A549 (cell line): ENCODE results near the gene NEGR1.

ENCODE experiments used
- CHD2 ChIP-seq: fragments of 150-350 bp; IDR thresholded peaks from 2 replicates; pipeline ENCODE4 v1.6.1; 2014; ENCODE audit warnings: low read length; ENCODE audit not compliant: partially characterized antibody
- CHD4 ChIP-seq: fragments of 200-600 bp; sonication (generic); IDR thresholded peaks from 2 replicates; pipeline ENCODE4 v1.6.1; 2016; ENCODE audit warnings: antibody characterized with exemption, mild to moderate bottlenecking, borderline replicate concordance
- NPAS2 ChIP-seq: fragments of 250-450 bp; sonication (Bioruptor Pico); IDR thresholded peaks from 2 replicates; pipeline ENCODE4 v1.8.0; 2022; ENCODE audit warnings: mild to moderate bottlenecking, moderate library complexity, borderline replicate concordance
- RAD21 ChIP-seq, 2 experiments: fragments of >200 bp in 1 of 2; sonication (Bioruptor Twin) in 1 of 2; formaldehyde crosslinking in 1 of 2; IDR thresholded peaks in 1 of 2; conservative IDR thresholded peaks in 1 of 2; 2 replicates in 1 of 2; 3 replicates in 1 of 2; pipeline ENCODE4 v1.6.1; 2012 to 2018; ENCODE audit warnings: inconsistent platforms in 1 of 2
- TF ChIP-seq, protein P1 (sequence below): fragments of >200 bp; sonication (Bioruptor Twin); formaldehyde crosslinking; IDR thresholded peaks from 3 replicates; pipeline ENCODE4 v1.5.1; 2016
- TF ChIP-seq, protein P2 (sequence below): IDR thresholded peaks from 2 replicates; pipeline ENCODE4 v1.6.1; 2012
- TF ChIP-seq, protein P3 (sequence below): IDR thresholded peaks from 2 replicates; pipeline ENCODE4 v1.6.1; 2012; ENCODE audit warnings: low read depth, borderline replicate concordance
- TF ChIP-seq, protein P4 (sequence below): fragments of 200-600 bp; sonication (generic); IDR thresholded peaks from 2 replicates; pipeline ENCODE4 v1.6.1; 2016; ENCODE audit warnings: antibody characterized with exemption, mild to moderate bottlenecking, moderate library complexity
- TF ChIP-seq, protein P5 (sequence below): fragments of >200 bp; sonication (Bioruptor Twin); formaldehyde crosslinking; IDR thresholded peaks from 2 replicates; pipeline ENCODE4 v1.6.1; 2016

DNA sequence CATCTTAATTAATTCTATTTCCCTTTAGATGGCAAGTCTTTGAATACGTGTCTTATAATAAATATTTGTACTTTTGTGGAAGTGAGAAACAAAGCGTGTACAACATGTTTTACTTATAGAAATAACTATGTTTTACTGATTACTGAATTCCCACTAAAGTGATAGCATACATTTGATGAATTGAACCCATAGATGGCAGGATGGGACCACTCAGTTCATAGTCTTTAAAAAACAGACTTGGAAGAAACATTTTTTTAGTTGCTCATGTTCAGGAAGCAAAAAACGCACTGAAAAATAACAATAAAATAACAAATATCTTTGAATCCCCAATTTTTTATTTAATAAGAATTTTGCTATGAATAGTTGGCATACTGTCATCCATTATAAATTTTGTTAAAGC lies 694.4 kb downstream of the NEGR1 start:
- TF ChIP-seq, protein P1, sequence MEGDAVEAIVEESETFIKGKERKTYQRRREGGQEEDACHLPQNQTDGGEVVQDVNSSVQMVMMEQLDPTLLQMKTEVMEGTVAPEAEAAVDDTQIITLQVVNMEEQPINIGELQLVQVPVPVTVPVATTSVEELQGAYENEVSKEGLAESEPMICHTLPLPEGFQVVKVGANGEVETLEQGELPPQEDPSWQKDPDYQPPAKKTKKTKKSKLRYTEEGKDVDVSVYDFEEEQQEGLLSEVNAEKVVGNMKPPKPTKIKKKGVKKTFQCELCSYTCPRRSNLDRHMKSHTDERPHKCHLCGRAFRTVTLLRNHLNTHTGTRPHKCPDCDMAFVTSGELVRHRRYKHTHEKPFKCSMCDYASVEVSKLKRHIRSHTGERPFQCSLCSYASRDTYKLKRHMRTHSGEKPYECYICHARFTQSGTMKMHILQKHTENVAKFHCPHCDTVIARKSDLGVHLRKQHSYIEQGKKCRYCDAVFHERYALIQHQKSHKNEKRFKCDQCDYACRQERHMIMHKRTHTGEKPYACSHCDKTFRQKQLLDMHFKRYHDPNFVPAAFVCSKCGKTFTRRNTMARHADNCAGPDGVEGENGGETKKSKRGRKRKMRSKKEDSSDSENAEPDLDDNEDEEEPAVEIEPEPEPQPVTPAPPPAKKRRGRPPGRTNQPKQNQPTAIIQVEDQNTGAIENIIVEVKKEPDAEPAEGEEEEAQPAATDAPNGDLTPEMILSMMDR, result no peak
- TF ChIP-seq, protein P2, sequence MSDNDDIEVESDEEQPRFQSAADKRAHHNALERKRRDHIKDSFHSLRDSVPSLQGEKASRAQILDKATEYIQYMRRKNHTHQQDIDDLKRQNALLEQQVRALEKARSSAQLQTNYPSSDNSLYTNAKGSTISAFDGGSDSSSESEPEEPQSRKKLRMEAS, result no peak
- TF ChIP-seq CHD2 (no peak), RAD21 (conservative IDR thresholded peaks at IDR 0.05 in 1 of 2, IDR thresholded peaks at IDR 0.05 in 1 of 2) (no peak), NPAS2 (no peak), CHD4 (no peak)
- TF ChIP-seq, protein P3, sequence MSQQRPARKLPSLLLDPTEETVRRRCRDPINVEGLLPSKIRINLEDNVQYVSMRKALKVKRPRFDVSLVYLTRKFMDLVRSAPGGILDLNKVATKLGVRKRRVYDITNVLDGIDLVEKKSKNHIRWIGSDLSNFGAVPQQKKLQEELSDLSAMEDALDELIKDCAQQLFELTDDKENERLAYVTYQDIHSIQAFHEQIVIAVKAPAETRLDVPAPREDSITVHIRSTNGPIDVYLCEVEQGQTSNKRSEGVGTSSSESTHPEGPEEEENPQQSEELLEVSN, result no peak
- TF ChIP-seq, protein P4, sequence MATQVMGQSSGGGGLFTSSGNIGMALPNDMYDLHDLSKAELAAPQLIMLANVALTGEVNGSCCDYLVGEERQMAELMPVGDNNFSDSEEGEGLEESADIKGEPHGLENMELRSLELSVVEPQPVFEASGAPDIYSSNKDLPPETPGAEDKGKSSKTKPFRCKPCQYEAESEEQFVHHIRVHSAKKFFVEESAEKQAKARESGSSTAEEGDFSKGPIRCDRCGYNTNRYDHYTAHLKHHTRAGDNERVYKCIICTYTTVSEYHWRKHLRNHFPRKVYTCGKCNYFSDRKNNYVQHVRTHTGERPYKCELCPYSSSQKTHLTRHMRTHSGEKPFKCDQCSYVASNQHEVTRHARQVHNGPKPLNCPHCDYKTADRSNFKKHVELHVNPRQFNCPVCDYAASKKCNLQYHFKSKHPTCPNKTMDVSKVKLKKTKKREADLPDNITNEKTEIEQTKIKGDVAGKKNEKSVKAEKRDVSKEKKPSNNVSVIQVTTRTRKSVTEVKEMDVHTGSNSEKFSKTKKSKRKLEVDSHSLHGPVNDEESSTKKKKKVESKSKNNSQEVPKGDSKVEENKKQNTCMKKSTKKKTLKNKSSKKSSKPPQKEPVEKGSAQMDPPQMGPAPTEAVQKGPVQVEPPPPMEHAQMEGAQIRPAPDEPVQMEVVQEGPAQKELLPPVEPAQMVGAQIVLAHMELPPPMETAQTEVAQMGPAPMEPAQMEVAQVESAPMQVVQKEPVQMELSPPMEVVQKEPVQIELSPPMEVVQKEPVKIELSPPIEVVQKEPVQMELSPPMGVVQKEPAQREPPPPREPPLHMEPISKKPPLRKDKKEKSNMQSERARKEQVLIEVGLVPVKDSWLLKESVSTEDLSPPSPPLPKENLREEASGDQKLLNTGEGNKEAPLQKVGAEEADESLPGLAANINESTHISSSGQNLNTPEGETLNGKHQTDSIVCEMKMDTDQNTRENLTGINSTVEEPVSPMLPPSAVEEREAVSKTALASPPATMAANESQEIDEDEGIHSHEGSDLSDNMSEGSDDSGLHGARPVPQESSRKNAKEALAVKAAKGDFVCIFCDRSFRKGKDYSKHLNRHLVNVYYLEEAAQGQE, result no peak
- TF ChIP-seq, protein P5, sequence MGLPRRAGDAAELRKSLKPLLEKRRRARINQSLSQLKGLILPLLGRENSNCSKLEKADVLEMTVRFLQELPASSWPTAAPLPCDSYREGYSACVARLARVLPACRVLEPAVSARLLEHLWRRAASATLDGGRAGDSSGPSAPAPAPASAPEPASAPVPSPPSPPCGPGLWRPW, result no peak
